ENCODE measurements around the gene TCHHL1.

Gene TCHHL1

GRCh38 chr1:152039886-152040285 lies 49.0 kb downstream of the TCHHL1 start:
- no peak for DNase-seq (ENCODE audit: low read depth in 2 of 3, low spot score in 1 of 3)

GRCh38 chr1:152039461-152039860 lies 49.4 kb downstream of the TCHHL1 start:
- DNase-seq (ENCODE audit: low read depth in 2 of 3, low spot score in 1 of 3) = no peak

- DNase-seq (ENCODE audit: low read depth in 2 of 3, low spot score in 1 of 3) = no peak
Observed at GRCh38 chr1:152038871-152039270, 50.0 kb downstream of the TCHHL1 start.

- DNase-seq (ENCODE audit: low read depth in 2 of 3, low spot score in 1 of 3) = peak; percentile 75 to 85 (median 77)
Observed at GRCh38 chr1:152036267-152037216, 52.3 kb downstream of the TCHHL1 start, which contains the start of gene S100A11. Gene S100A11, minus strand, starts transcription at chr1:152037004. Its CDS starts 89 bp downstream, at chr1:152036915.

- no peak for DNase-seq (ENCODE audit: low read depth in 2 of 3, low spot score in 1 of 3)
Observed at GRCh38 chr1:152035539-152036266, 53.2 kb downstream of the TCHHL1 start.

GRCh38 chr1:152034654-152035538 lies 54.0 kb downstream of the TCHHL1 start:
- peak; percentile 43 to 70 (median 56) for DNase-seq (ENCODE audit: low read depth in 2 of 3, low spot score in 1 of 3)

- no peak for DNase-seq (ENCODE audit: low read depth in 2 of 3, low spot score in 1 of 3)
Observed at GRCh38 chr1:152034324-152034653, 54.6 kb downstream of the TCHHL1 start.
